ENCODE data around the gene CHCHD3.
"Not testable (repeated sequence)": the region's sequence is repeated elsewhere in the genome, so short reads cannot be mapped to it uniquely, and the experiment has no call there.

CHCHD3 gene

GRCh38 chr7:132902294-132902693 lies 179.6 kb downstream of the CHCHD3 start:
- not testable (repeated sequence) for DNase-seq (ENCODE audit: low read depth)

- DNase-seq (ENCODE audit: low read depth) = no peak
These were observed 180.6 kb downstream of the CHCHD3 start for GRCh38 chr7:132901241-132901640.

DNA sequence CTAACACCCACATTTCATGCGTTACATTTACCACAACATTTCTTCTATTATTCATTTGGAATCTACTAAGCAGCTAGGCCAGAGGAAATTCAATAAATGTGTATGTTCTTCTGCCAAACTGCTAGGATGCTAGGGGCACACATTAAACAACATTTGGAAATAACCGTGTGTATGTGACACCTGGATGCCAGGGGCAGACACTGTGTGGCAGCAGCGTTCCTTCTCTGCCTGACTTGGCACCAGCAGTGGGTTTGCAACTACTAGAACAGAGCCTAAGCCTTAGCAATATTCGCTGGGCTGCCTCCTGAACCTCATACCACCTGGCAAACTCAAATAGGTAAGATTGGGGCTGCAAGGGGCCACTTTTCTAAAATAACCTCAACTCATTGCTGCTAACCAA lies 182.1 kb downstream of the CHCHD3 start:
- DNase-seq (ENCODE audit: low read depth) = no peak

DNA sequence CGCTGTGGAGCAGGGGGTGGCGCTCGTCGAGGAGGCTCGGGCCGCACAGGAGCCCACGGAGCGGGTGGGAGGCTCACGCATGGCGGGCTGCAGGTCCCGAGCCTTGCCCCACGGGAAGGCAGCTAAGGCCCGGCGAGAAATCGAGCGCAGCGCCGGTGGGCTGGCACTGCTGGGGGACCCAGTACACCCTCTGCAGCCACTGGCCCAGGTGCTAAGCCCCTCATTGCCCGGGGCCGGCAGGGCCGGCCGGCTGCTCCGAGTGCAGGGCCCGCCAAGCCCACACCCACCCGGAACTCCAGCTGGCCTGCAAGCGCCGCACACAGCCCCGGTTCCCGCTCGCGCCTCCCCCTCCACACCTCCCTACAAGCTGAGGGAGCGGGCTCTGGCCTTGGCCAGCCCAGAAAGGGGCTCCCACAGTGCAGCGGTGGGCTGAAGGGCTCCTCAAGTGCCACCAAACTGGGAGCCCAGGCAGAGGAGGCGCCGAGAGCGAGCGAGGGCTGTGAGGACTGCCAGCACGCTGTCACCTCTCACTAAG lies 183.2 kb downstream of the CHCHD3 start:
- DNase-seq (ENCODE audit: low read depth) = not testable (repeated sequence)

DNA sequence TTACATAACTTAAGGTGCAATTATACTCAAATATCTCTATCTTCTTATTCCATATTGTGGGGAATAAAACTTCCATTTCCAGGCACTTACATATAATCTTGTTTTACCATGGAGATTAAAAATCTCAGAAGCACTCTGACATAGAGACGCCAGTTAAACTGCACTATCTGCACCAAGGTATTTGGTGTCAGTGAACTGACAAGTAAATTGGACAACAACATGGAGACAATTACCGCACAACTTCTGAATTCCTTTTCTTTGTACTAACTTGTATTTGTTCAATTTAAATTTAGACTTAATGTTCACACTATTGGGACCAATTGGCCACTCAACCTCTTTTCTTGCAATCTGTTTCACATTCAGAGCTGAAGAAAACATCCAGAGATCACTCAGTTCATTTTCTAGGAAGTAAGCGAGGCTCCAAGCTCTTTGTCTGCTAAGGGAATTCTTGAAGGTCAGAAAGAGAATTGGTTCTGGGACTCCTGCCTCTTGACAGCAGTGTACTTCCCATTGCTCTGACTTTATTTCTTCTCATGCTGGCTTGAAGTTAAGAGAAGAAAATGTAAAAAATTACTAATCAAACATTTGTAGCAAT lies 184.7 kb downstream of the CHCHD3 start:
- DNase-seq (ENCODE audit: low read depth) = no peak

DNA sequence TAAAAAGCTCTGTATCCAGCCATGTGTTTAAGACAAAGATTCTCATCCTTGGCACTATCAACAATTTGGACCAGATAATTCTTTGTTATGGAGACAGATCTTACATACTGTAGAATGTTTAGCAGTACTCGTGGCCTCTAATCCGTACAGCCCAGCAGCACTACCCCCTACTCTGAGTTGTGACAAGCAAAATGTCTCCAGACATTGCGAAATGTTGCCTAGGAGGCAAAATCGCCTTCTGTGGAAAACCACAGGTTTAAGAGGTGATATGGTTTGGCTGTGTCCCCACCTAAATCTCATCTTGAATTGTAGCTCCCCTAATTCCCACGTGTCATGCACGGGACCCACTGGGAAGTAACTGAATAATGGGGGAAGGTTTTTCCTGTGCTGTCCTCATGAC lies 186.7 kb downstream of the CHCHD3 start:
- no peak for DNase-seq (ENCODE audit: low read depth)

DNA sequence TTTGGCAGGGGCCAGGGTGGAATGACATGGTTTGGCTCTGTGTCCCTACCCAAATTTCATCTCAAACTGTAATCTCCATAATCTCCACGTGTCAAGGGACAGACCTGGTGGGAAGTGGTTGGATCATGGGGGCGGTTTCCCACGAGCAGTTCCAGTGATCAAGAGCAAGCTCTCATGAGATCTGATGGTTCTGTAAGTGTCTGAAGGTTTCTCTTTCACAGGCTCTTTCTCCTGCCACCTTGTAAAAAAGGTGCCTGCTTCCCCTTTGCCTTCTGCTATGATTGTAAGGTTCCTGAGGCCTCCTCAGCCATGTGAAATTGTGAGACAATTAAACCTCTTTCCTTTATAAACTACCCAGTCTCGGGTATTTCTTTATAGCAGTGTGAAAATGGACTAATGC lies 188.3 kb downstream of the CHCHD3 start:
- DNase-seq (ENCODE audit: low read depth) = no peak

DNA sequence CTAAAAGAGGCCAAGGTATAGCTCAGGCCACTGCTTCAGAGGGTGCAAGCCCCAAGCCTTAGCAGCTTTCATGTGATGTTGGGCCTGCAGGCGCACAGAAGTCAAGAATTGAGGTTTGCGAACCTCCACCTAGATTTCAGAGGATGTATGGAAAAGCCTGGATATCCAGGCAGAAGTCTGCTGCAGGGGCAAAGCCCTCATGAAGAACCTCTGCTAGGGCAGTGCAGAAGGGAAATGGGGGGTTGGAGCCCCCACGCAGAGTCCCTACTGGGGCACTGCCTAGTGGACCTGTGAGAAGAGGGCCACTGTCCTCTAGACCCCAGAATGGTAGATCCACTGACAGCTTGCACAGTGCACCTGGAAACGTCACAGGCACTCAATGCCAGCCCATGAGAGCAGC lies 189.1 kb downstream of the CHCHD3 start:
- DNase-seq (ENCODE audit: low read depth) = not testable (repeated sequence)

GRCh38 chr7:132891554-132891953 lies 190.3 kb downstream of the CHCHD3 start:
- no peak for DNase-seq (ENCODE audit: low read depth)

- DNase-seq (ENCODE audit: low read depth) = peak; percentile 4
These were observed 199.0 kb downstream of the CHCHD3 start for GRCh38 chr7:132882714-132883428.

- no peak for DNase-seq (ENCODE audit: low read depth)
These were observed 200.6 kb downstream of the CHCHD3 start for GRCh38 chr7:132881317-132881716.

GRCh38 chr7:132879579-132879978 lies 202.3 kb downstream of the CHCHD3 start:
- no peak for DNase-seq (ENCODE audit: low read depth)

- no peak for DNase-seq (ENCODE audit: low read depth)
These were observed 203.5 kb downstream of the CHCHD3 start for GRCh38 chr7:132878204-132878919.

DNA sequence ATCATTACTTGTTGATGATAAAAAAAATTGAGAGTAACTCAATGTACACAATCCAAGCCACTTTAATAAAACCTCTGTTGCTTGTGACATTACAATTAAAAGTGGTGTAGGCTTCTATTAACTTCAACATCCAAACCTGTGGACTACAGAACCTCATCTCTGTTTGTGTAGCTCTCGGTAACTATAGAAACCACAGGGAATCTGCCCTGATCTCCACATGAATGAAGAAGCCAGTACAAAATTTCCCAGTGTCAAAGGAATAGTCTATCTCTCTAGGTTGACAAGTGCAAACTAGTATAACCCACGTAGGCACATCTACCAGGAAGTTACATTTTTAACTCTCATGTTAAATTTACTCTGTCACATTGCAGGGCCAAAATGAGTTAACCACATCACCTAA lies 204.3 kb downstream of the CHCHD3 start:
- no peak for DNase-seq (ENCODE audit: low read depth)

DNA sequence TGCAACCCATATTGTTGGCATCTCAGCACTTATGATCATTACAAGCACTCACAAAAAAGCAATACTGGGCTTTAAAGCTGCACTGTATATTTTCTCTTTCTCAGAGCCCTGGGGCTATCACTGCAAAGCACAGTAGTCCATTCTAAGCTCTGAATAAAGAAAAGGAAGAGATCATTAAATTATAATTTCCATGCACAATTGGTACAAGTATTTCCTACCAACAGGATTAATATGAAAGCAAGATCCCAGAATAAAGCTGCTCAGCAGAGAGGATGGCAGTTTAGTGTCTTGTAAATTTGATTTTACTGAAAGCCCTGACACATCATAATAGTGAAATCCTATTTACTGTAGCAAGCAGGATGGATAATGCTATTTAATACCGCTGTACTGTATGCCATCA lies 205.3 kb downstream of the CHCHD3 start:
- DNase-seq (ENCODE audit: low read depth) = no peak

DNA sequence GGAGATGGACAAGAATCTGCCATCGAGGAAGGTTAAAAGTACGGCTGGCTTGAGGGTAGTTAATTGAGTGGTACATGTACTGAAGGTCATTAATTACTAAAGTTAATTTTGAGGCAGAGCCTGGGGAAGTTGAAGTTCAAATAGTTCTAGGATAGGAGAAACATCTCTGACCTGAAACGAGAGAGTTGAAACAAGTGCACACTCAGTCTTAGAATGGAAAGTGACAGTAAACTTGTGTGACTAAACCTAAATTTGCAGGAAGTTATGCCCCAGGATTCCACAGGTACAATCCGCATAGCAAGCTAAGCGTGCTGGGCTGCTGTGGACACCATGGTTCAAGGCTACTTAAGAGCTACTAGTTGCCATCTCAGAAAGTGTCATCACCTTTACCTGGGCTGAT lies 209.9 kb downstream of the CHCHD3 start:
- no peak for DNase-seq (ENCODE audit: low read depth)

DNA sequence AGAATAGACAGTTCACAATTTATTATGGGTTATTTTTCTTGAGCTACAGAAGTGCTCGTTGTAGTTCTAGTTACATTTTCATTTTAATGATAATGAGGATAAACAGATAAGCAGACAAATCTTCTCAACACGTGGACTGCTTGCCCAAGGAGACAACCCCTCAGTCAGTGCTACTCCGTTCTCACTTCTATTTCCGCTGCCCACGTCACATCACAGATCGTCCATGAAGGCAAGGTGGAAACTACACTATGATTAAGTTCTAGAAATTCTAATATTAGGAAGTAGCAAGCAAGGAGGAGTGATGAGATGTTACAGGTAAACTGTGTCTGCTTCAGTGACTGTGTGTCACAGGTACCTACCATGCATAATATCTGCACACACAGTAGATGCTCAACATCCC lies 210.5 kb downstream of the CHCHD3 start:
- no peak for DNase-seq (ENCODE audit: low read depth)

GRCh38 chr7:132869166-132869861 lies 212.6 kb downstream of the CHCHD3 start:
- DNase-seq (ENCODE audit: low read depth) = no peak

DNA sequence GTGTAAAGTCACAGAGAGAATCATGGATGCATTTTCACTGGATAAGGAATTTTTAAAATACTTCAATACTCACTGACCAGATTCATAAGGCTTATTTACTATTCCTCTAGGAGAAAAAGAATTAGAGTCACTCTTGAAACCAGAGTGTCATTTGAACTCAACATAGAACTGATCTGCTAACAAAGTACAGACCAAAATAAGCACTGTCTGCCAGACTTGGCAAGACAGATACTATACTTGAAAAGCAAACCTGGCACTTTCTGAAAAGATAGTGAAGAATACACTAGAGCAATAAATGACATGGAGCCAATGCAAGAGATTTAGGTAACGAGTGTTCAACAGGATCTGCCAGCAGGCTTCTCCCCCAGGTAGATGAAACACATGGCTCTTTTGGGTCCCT lies 215.3 kb downstream of the CHCHD3 start:
- DNase-seq (ENCODE audit: low read depth) = no peak

GRCh38 chr7:132866144-132866531 lies 215.8 kb downstream of the CHCHD3 start:
- DNase-seq (ENCODE audit: low read depth) = no peak

- no peak for DNase-seq (ENCODE audit: low read depth)
These were observed 216.3 kb downstream of the CHCHD3 start for GRCh38 chr7:132865366-132866143.

Data from activated gamma-delta T cell treated with anti-CD3 and anti-CD28 coated beads, Interleukin-2, amount 50 U/mL, for 16 hours (primary cell).